B cell (primary cell): ENCODE data around the gene ERVK3-1.
"Not testable (repeated sequence)": the region's sequence is repeated elsewhere in the genome, so short reads cannot be mapped to it uniquely, and the experiment has no call there.

Source experiments
- EZH2 ChIP-seq: IDR thresholded peaks from 2 replicates; pipeline ENCODE4 v1.6.1; 2012; ENCODE audit warnings: borderline replicate concordance, low read depth, mild to moderate bottlenecking, moderate library complexity, low read length; ENCODE audit not compliant: insufficient read depth, poor library complexity, severe bottlenecking
- TF ChIP-seq, protein P1 (sequence below): fragments of 200-600 bp; IDR thresholded peaks from one replicate; pipeline ENCODE4 v1.8.0; 2022; ENCODE audit warnings: antibody characterized with exemption, mild to moderate bottlenecking

DNA sequence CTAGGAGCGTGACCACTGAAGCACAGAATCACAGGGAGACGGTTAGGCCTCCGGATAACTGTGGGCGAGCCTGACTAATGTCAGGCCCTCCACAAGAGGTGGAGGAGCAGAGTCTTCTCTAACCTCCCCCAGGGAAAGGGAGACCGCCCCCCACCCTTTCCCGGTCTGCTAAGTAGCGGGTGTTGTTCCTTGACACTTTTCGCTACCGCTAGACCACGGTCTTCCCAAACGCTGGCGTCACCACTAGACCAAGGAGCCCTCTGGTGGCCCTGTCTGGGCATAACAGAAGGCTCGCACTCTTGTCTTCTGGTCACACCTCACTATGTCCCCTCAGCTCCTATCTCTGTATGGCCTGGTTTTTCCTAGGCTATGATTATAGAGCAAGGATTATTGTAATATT, 5.5 kb downstream of the ERVK3-1 start:
- TF ChIP-seq, protein P1, sequence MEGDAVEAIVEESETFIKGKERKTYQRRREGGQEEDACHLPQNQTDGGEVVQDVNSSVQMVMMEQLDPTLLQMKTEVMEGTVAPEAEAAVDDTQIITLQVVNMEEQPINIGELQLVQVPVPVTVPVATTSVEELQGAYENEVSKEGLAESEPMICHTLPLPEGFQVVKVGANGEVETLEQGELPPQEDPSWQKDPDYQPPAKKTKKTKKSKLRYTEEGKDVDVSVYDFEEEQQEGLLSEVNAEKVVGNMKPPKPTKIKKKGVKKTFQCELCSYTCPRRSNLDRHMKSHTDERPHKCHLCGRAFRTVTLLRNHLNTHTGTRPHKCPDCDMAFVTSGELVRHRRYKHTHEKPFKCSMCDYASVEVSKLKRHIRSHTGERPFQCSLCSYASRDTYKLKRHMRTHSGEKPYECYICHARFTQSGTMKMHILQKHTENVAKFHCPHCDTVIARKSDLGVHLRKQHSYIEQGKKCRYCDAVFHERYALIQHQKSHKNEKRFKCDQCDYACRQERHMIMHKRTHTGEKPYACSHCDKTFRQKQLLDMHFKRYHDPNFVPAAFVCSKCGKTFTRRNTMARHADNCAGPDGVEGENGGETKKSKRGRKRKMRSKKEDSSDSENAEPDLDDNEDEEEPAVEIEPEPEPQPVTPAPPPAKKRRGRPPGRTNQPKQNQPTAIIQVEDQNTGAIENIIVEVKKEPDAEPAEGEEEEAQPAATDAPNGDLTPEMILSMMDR, result peak; percentile 41
- TF ChIP-seq EZH2, result not testable (repeated sequence)
